ENCODE measurements around the gene PIK3R4.

The PIK3R4 gene

GRCh38 chr3:130640027-130640426 lies 106.6 kb downstream of the PIK3R4 start:
- DNase-seq (ENCODE audit: low read depth), result no peak

- DNase-seq (ENCODE audit: low read depth), result no peak
Measured at GRCh38 chr3:130636480-130637234, 110.0 kb downstream of the PIK3R4 start.

DNA sequence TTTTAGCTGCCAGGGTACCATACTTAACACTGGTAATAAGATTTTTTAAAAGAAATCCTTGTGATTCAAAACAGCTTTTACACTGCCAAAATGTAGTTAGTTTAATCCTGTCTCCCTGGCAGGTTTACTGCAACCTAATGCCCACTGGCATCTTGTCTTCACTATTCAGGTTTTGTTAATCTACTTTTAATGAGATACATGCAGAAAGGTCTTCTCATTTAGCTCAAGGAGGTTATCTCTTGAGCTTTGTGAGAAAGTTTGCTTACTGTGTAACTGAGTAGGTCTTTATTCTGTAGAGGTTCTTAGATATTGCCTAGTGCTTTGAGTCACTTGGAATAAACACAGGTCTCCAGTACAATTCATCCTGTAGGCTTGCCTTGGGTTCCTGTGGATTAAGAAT lies 110.7 kb downstream of the PIK3R4 start:
- no peak for DNase-seq (ENCODE audit: low read depth)

DNA sequence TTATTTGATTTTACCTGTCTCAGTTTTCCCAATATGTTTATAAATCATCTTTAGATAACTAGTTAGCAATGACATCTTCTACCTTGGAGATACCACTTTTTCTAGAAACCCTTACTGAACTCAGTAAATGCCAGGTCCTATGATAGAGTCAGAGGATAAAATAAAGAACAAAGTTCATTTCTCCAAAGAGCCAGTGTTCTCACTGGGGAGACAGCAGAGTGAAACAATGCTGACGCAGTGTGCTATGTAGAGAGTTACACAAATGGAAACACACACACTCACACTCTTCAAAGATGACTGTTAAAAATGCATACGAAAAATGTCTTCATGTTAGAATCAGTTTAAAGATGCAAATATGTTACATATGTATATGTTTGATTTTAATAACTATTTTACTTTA lies 111.3 kb downstream of the PIK3R4 start:
- DNase-seq (ENCODE audit: low read depth), result no peak

Measured in iris pigment epithelial cell (primary cell).